ENCODE data around the gene HIVEP1. TPM values are rescaled to one million over a fixed set of nuclear protein-coding genes. Genes with fewer than 3 reads are reported as not detected.

The HIVEP1 gene
- total and polyA plus RNA-seq, 2 of the 13 experiments (the other 11 are each of a cell fraction or from before 2014, with no cell fraction given): 7.4 to 9.9 TPM

- no peak for TF ChIP-seq FOXO4 (CRISPR knock-in tag; conservative IDR thresholded peaks at IDR 0.05)
- no peak for TF ChIP-seq ZNF841 (CRISPR knock-in tag; IDR thresholded peaks at IDR 0.05; ENCODE audit: borderline replicate concordance)
- no peak for TF ChIP-seq ZNF879 (CRISPR knock-in tag; IDR thresholded peaks at IDR 0.05)
- no peak for TF ChIP-seq XBP1 (CRISPR knock-in tag; IDR thresholded peaks at IDR 0.05)
- no peak for TF ChIP-seq JUNB (CRISPR knock-in tag; IDR thresholded peaks at IDR 0.05; ENCODE audit: borderline replicate concordance)
- TF ChIP-seq ZNF335 (CRISPR knock-in tag; IDR thresholded peaks at IDR 0.05): 0 out of 2 replicates have a peak, but pooled peaks have one; percentile 19
- TF ChIP-seq REXO4 (CRISPR knock-in tag; IDR thresholded peaks at IDR 0.05; ENCODE audit: borderline replicate concordance): no peak
- TF ChIP-seq POLR2G (IDR thresholded peaks at IDR 0.05; ENCODE audit: low read depth, low read length): peak; percentile 81
- no peak; the same call in 1 of the 2 replicates for TF ChIP-seq ZNF558 (CRISPR knock-in tag; IDR thresholded peaks at IDR 0.05; ENCODE audit: borderline replicate concordance)
- TF ChIP-seq ZNF367 (CRISPR knock-in tag; IDR thresholded peaks at IDR 0.05; ENCODE audit: borderline replicate concordance): no peak
- TF ChIP-seq MYNN (CRISPR knock-in tag; IDR thresholded peaks at IDR 0.05; ENCODE audit: low read depth): no peak
- TF ChIP-seq ZNF766 (CRISPR knock-in tag; IDR thresholded peaks at IDR 0.05; ENCODE audit: borderline replicate concordance): no peak
- TF ChIP-seq UBTF (CRISPR knock-in tag; IDR thresholded peaks at IDR 0.05): peak; percentile 86
- peak; percentile 77 for TF ChIP-seq ZNF317 (CRISPR knock-in tag; IDR thresholded peaks at IDR 0.05)
- TF ChIP-seq TFE3 (CRISPR knock-in tag; IDR thresholded peaks at IDR 0.05): peak; percentile 43
- peak; percentile 83; the same call in 1 of the 2 replicates for TF ChIP-seq GLI4 (CRISPR knock-in tag; IDR thresholded peaks at IDR 0.05; ENCODE audit: borderline replicate concordance)
- TF ChIP-seq BRF2 (CRISPR knock-in tag; IDR thresholded peaks at IDR 0.05): 0 out of 2 replicates have a peak, but pooled peaks have one; percentile 29
Observed at GRCh38 chr6:12008366-12009179, 3.5 kb upstream of the HIVEP1 start (continued).

Data from HepG2 (cell line).